Osteocyte (in vitro differentiated cells): Measurements from ENCODE around the gene TMPRSS3. TPM values are rescaled to one million over a fixed set of nuclear protein-coding genes. Genes with fewer than 3 reads are reported as not detected.

Experiments used
- DNase-seq: peaks from one replicate; pipeline ENCODE4 v3.0.0; 2021; ENCODE audit warnings: mixed read lengths; ENCODE audit not compliant: unreplicated experiment; ENCODE audit errors: extremely low spot score
- H3K27ac Mint-ChIP-seq: one replicate; pipeline ENCODE4 v1.8.0; 2021; ENCODE audit warnings: mild to moderate bottlenecking, mixed read lengths; ENCODE audit not compliant: unreplicated experiment
- H3K27me3 Mint-ChIP-seq: one replicate; pipeline ENCODE4 v1.8.0; 2021; ENCODE audit warnings: mixed read lengths; ENCODE audit not compliant: unreplicated experiment
- H3K36me3 Mint-ChIP-seq: one replicate; pipeline ENCODE4 v1.8.0; 2021; ENCODE audit warnings: mixed read lengths; ENCODE audit not compliant: unreplicated experiment
- H3K4me1 Mint-ChIP-seq: one replicate; pipeline ENCODE4 v1.8.0; 2021; ENCODE audit warnings: mixed read lengths; ENCODE audit not compliant: unreplicated experiment
- H3K4me3 Mint-ChIP-seq: one replicate; pipeline ENCODE4 v1.8.0; 2021; ENCODE audit warnings: mild to moderate bottlenecking, moderate library complexity, mixed read lengths; ENCODE audit not compliant: unreplicated experiment
- H3K9me3 Mint-ChIP-seq: one replicate; pipeline ENCODE4 v1.8.0; 2021; ENCODE audit warnings: mixed read lengths; ENCODE audit not compliant: unreplicated experiment
- total RNA-seq: library from RNA; stranded (reverse); gene quantifications from 2 replicates; pipeline ENCODE4 v1.2.1, GENCODE V29; 2021
- TF ChIP-seq, protein P1 (sequence below): fragments of 200-600 bp; sonication (generic); IDR thresholded peaks from 2 replicates; pipeline ENCODE4 v1.5.0; 2021; ENCODE audit warnings: antibody characterized with exemption, mild to moderate bottlenecking, moderate library complexity

Gene TMPRSS3
- total RNA-seq, 1 donor from 2014 or later: not detected

DNA sequence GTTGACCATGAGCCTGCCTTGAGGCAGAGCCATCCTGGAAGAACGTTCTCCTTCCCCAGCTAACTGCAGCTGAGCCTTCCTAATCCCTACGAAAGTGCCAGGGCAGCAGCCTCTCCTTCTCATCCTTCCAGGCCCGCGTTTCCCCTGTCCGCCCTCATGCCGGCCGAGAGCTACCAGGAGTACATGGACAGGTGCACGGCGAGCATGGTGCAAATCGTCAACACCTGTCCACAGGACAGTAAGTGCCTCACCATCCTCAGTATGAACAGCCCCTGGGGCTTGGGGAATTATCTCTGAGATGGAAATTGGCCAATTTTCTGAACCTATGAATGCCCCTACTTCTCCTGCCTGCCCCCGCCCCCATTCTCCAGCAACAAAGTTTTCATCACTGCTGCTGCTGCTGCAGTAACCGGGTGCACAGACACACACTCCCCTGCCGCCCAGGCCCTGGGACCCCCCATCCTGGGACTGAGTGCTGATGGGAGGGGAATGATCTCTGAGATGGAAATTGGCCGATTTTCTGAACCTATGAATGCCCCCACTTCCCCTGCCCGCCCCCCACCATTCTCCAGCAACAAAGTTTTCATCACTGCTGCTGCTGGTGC, 47.4 kb upstream of the TMPRSS3 start:
- TF ChIP-seq, protein P1, sequence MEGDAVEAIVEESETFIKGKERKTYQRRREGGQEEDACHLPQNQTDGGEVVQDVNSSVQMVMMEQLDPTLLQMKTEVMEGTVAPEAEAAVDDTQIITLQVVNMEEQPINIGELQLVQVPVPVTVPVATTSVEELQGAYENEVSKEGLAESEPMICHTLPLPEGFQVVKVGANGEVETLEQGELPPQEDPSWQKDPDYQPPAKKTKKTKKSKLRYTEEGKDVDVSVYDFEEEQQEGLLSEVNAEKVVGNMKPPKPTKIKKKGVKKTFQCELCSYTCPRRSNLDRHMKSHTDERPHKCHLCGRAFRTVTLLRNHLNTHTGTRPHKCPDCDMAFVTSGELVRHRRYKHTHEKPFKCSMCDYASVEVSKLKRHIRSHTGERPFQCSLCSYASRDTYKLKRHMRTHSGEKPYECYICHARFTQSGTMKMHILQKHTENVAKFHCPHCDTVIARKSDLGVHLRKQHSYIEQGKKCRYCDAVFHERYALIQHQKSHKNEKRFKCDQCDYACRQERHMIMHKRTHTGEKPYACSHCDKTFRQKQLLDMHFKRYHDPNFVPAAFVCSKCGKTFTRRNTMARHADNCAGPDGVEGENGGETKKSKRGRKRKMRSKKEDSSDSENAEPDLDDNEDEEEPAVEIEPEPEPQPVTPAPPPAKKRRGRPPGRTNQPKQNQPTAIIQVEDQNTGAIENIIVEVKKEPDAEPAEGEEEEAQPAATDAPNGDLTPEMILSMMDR: no peak
- Mint-ChIP-seq H3K36me3 (no peaks in the 10 kb centered on the region), H3K9me3 (no peaks in the 10 kb centered on the region), H3K4me3 (no peak overlapping the region), H3K27me3 (peaks cover 29% of the 10 kb centered on the region), H3K27ac (no peak overlapping the region), H3K4me1 (no peaks in the 10 kb centered on the region)
- no peak for DNase-seq

DNA sequence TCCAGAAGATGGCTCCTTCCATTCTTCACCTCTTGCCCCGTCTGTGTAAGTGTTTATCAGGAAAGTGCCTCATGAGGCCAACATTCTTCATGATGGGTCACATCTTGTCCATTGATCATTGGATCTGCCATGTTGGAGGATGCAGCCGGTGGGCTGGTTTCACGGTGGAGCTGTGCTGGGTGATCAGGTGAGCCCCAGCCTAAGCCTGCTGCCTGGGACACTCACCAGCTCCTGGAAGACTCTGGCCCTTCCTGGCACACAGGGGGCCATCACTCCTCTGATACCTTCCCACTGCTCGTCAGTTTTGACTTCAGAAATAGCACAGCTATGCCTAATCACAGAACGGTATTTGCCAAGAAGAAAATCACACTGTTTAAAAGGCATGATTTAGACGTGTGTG, 46.1 kb upstream of the TMPRSS3 start:
- Mint-ChIP-seq H3K27ac (no peak overlapping the region), H3K27me3 (peaks cover 27% of the 10 kb centered on the region), H3K4me3 (no peak overlapping the region), H3K4me1 (no peaks in the 10 kb centered on the region), H3K36me3 (no peaks in the 10 kb centered on the region), H3K9me3 (no peaks in the 10 kb centered on the region)
- TF ChIP-seq, protein P1: no peak
- DNase-seq: no peak

DNA sequence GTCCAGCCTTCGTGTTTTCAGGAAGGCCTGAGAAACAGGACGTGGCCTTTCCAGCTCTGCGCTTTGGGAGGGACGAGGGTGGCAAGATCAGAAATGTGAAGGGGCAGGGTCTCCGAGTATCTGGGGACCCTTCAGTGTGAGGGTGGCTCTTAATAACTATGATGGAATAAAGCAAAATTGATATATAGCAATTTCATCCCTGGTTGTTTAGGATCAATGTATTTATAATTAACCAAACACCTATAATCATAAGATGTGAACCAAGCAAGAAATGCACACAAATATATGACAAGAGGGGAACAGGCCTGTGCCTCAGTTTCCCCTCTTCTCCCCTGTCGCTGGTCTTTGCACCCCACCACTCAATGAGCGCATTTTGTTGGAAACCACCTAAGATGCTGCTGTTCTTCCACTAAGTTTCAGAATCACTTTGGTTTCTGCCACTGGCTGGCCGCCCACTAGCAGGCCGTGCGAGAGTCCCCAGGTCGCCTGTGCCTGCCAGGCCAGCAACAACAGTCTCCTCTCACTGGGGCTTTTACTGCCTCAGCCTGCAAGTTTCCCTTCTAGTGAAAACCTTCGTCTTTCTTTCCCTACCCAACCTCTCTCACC, 44.4 kb upstream of the TMPRSS3 start:
- peaks cover 4% of the 10 kb centered on the region for H3K9me3 Mint-ChIP-seq
- TF ChIP-seq, protein P1: no peak
- H3K36me3 Mint-ChIP-seq: no peaks in the 10 kb centered on the region
- no peak for DNase-seq
- H3K27ac Mint-ChIP-seq: no peak overlapping the region
- peaks cover 13% of the 10 kb centered on the region for H3K27me3 Mint-ChIP-seq
- no peaks in the 10 kb centered on the region for H3K4me1 Mint-ChIP-seq
- H3K4me3 Mint-ChIP-seq: no peak overlapping the region

DNA sequence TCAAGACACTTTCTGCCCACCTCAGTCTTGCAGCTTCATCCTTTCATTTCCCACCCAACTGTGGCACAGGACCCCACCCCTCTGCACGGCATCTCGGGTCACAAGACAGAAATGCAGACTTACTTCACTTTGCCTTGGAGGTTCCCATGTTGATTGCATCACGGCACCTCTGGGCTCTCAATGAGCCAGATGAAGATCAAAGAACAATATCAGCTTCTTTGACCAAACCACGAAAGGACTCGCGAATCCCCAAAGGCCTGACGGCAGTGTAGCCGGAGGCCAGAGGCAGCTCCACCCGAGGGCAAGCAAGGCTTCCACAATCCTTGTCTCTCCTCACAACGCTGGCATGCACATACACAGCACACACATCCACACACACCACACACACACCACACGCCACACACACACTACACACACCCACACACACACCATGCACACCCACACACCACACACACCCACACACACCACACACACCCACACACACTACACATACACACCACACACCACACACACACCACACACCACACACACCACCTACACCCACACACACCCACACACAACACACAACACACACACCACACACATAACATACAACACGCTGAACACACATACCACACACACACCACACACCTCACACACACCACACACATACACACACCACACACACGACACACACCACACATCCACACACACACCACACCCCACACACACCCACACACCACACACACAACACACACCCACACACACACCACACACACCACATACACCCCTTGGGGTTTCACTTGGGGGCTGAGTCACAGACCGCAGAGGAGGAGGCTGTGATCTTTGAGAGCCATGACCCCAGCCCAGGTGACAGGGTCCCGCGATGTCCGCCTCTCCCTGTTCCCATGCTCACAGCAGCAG, 43.7 kb upstream of the TMPRSS3 start:
- H3K27me3 Mint-ChIP-seq: peaks cover 13% of the 10 kb centered on the region
- TF ChIP-seq, protein P1: no peak
- H3K36me3 Mint-ChIP-seq: no peaks in the 10 kb centered on the region
- H3K4me3 Mint-ChIP-seq: no peak overlapping the region
- no peak for DNase-seq
- H3K4me1 Mint-ChIP-seq: no peaks in the 10 kb centered on the region
- H3K27ac Mint-ChIP-seq: no peak overlapping the region
- peaks cover 8% of the 10 kb centered on the region for H3K9me3 Mint-ChIP-seq
